Testis (tissue), 2 donors: ENCODE data around the gene CDC14A.

Experiments used
- POLR2A ChIP-seq: fragments of 450-650 bp; IDR thresholded peaks from one replicate; pipeline ENCODE4 v1.6.1; 2017; ENCODE audit warnings: antibody characterized with exemption, mild to moderate bottlenecking, moderate library complexity
- TF ChIP-seq, protein P1 (sequence below), 3 experiments: fragments of 450-650 bp in 2 of 3; fragments of 200-600 bp in 1 of 3; sonication (generic) in 1 of 3; IDR thresholded peaks; one replicate each; pipeline ENCODE4 v1.5.1; 2016 to 2019; ENCODE audit warnings: antibody characterized with exemption in 3 of 3, mild to moderate bottlenecking in 2 of 3, moderate library complexity in 1 of 3

DNA sequence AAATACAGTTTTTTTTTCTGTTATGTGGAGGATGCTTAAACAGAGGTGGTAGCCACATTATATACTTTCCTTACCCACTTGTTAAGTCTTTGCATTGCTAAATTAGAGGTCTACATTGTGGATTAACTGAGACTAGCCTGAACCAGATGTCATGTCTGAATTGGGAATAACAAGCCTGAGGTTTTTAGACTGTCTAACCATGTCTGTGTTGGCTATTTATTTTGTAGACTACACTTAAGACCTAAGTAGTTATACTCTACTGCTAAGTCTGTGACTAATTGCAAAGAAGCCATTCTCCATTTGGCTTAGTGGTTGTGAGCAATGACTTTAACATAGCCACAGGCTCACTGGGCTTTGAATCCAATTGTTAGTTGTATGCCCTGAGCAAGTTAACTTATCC, 45.4 kb downstream of the CDC14A start:
- TF ChIP-seq, protein P1, sequence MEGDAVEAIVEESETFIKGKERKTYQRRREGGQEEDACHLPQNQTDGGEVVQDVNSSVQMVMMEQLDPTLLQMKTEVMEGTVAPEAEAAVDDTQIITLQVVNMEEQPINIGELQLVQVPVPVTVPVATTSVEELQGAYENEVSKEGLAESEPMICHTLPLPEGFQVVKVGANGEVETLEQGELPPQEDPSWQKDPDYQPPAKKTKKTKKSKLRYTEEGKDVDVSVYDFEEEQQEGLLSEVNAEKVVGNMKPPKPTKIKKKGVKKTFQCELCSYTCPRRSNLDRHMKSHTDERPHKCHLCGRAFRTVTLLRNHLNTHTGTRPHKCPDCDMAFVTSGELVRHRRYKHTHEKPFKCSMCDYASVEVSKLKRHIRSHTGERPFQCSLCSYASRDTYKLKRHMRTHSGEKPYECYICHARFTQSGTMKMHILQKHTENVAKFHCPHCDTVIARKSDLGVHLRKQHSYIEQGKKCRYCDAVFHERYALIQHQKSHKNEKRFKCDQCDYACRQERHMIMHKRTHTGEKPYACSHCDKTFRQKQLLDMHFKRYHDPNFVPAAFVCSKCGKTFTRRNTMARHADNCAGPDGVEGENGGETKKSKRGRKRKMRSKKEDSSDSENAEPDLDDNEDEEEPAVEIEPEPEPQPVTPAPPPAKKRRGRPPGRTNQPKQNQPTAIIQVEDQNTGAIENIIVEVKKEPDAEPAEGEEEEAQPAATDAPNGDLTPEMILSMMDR (IDR thresholded peaks at IDR 0.05): no peak
- TF ChIP-seq POLR2A: no peak
